Measurements from ENCODE around the gene SNX8.

DNA sequence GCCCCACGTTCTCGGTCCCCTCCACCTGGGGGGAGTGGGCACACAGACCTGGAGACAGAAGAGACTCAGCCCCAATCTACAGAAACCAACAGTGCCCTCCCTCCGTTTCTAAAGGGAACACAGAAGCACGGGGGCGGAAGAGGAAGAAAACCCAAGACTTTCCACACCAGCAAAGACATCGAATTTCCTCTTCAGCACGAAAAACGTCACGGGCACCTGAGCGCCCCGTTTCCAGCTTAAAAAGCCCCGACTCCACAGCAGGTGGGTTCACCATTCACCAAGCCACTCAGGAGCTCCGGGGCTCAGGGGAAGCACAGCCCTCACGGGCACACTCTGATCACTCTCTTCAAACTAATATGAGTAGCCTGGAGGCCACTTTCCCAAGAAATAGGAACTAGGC lies 52.6 kb downstream of the SNX8 start:
- no peak for TF ChIP-seq ZNF564 (CRISPR knock-in tag; IDR thresholded peaks at IDR 0.05)
- TF ChIP-seq DPF2 (CRISPR knock-in tag; IDR thresholded peaks at IDR 0.05; ENCODE audit: borderline replicate concordance, low read depth) = no peak

Measured in HepG2 (cell line).